Upper lobe of left lung (tissue), 4 donors: ENCODE results near the gene NACA2.

Experiments used
- POLR2A ChIP-seq, 4 donors: fragments of 450-650 bp; IDR thresholded peaks; one replicate each; pipeline ENCODE4 v1.5.1; 2016 to 2017; ENCODE audit warnings: antibody characterized with exemption in 4 of 4, mild to moderate bottlenecking in 2 of 4
- TF ChIP-seq, protein P1 (sequence below), 6 experiments: fragments of 450-650 bp in 4 of 6; fragments of 200-600 bp in 2 of 6; sonication (generic) in 2 of 6; IDR thresholded peaks; one replicate each; pipeline ENCODE4 v1.5.1; 2016 to 2019; ENCODE audit warnings: antibody characterized with exemption in 6 of 6

GRCh38 chr17:61635913-61636432 is 45.0 kb upstream of the NACA2 start:
- TF ChIP-seq, protein P1, sequence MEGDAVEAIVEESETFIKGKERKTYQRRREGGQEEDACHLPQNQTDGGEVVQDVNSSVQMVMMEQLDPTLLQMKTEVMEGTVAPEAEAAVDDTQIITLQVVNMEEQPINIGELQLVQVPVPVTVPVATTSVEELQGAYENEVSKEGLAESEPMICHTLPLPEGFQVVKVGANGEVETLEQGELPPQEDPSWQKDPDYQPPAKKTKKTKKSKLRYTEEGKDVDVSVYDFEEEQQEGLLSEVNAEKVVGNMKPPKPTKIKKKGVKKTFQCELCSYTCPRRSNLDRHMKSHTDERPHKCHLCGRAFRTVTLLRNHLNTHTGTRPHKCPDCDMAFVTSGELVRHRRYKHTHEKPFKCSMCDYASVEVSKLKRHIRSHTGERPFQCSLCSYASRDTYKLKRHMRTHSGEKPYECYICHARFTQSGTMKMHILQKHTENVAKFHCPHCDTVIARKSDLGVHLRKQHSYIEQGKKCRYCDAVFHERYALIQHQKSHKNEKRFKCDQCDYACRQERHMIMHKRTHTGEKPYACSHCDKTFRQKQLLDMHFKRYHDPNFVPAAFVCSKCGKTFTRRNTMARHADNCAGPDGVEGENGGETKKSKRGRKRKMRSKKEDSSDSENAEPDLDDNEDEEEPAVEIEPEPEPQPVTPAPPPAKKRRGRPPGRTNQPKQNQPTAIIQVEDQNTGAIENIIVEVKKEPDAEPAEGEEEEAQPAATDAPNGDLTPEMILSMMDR (IDR thresholded peaks at IDR 0.05): peak; percentile 34 to 62 (median 46)
- TF ChIP-seq POLR2A (IDR thresholded peaks at IDR 0.05): no peak
